Left lung (tissue), 10 donors: ENCODE measurements around the gene SETD2. TPM values are rescaled to one million over a fixed set of nuclear protein-coding genes. Genes with fewer than 3 reads are reported as not detected.

Experiments used
- ATAC-seq: fragments of 200-7000 bp; cut with Tn5 transposase; one replicate; pipeline ENCODE4 v1.9.1; 2020; ENCODE audit warnings: moderate library complexity
- DNase-seq, 4 donors: peaks; one replicate each; pipeline ENCODE4 v3.0.0-alpha.2; 2013 to 2020
- H3K27ac ChIP-seq, 2 donors: fragments of 200-600 bp; sonication (generic) in 1 of 2; one replicate each; pipeline versions ENCODE4 v1.5.0 to v1.8.0; 2020 to 2021
- H3K27me3 ChIP-seq, 2 donors: fragments of 200-600 bp; sonication (generic) in 1 of 2; one replicate each; pipeline versions ENCODE4 v1.5.0 to v1.8.0; 2020 to 2021
- H3K36me3 ChIP-seq, 2 donors: fragments of 200-600 bp; sonication (generic) in 1 of 2; one replicate each; pipeline versions ENCODE4 v1.5.0 to v1.8.0; 2020 to 2021
- H3K4me1 ChIP-seq, 2 donors: fragments of 200-600 bp; one replicate each; pipeline ENCODE4 v1.8.0; 2021
- H3K4me3 ChIP-seq, 2 donors: fragments of 200-600 bp; sonication (generic) in 1 of 2; one replicate each; pipeline versions ENCODE4 v1.5.0 to v1.8.0; 2020 to 2021; ENCODE audit warnings: mild to moderate bottlenecking in 1 of 2
- H3K9me3 ChIP-seq, 2 donors: fragments of 200-600 bp; sonication (generic) in 1 of 2; one replicate each; pipeline versions ENCODE4 v1.5.0 to v1.8.0; 2020 to 2021
- intact Hi-C, 2 donors: fragments of 100-400 bp; cut with DNase I; formaldehyde crosslinking; loops; one replicate each; pipeline versions ENCODE4 v1.11.2 to v1.14.2; 2022
- polyA plus RNA-seq, 6 donors: library from polyadenylated mRNA; unstranded; fragments of 120-200 nt; gene quantifications; one replicate each; pipeline ENCODE4 v1.2.1, GENCODE V29; 2013; ENCODE audit not compliant: insufficient read length in 6 of 6
- total RNA-seq, 2 donors: library from RNA; stranded (reverse); fragmentation: NEBNext Ultra II Directional; extraction: Animal tissue kit (Norgen Biotek cat#: 25700); gene quantifications; one replicate each; pipeline ENCODE4 v1.2.1, GENCODE V29; 2021
- TF ChIP-seq, protein P1 (sequence below), 2 donors: fragments of 200-600 bp; sonication (generic) in 1 of 2; IDR thresholded peaks; one replicate each; pipeline versions ENCODE4 v1.5.0 to v1.8.0; 2021; ENCODE audit warnings: antibody characterized with exemption in 2 of 2
- donor health status: DM: no; HTN: yes; CAD: no.
- donor health status: DM: no; HTN: no; CAD: no.

The SETD2 gene
- total and polyA plus RNA-seq, 8 donors = 40.1 to 68.9 (median 60.0) TPM

DNA sequence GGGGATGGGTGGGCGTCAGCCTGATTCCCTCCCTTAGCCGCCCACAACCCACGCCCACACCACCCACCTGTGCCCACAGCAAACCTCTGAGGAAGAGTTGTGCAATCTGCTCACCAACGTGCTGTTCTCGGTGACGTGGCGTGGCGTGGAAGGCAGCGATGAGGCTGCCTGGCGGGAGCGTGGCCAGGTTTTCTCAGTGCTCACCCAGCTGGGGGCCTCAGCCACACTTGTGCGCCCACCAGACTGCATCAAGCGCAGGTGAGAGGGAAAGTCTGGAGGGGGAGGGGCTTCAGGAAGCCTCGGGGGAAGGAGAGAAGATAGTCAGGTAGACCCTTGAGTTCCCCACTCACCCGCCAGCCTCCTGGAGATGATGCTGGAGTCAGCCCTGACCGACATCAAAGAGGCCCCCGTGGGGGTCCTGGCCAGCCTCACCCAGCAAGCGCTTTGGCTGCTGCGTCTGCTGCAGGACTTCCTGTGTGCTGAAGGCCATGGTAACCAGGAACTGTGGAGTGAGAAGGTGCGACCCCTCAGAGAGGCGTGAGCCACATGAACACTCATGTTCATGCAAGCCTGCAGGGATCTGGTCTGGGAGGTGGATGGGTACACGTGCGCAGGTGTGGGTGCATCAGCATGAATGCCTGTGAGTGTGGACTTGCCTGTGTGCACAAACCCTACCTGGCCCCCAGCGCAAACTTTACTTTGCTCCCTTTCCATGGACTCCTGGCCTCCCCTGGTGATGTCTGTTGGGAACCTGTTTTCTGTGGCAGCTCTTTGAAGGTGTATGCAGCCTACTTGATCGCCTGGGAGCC, 162.8 kb downstream of the SETD2 start:
- H3K4me1 ChIP-seq = peaks cover 0 to 22% of the 10 kb centered on the region in 2 donors
- H3K4me3 ChIP-seq = no peak overlapping the region
- DNase-seq = peak in 1 of 4 donors; percentile 61
- intact Hi-C loops = no loop called here
- no peaks in the 10 kb centered on the region for H3K9me3 ChIP-seq
- no peaks in the 10 kb centered on the region for H3K27me3 ChIP-seq
- H3K36me3 ChIP-seq = peaks cover 0 to 100% of the 10 kb centered on the region in 2 donors
- TF ChIP-seq, protein P1, sequence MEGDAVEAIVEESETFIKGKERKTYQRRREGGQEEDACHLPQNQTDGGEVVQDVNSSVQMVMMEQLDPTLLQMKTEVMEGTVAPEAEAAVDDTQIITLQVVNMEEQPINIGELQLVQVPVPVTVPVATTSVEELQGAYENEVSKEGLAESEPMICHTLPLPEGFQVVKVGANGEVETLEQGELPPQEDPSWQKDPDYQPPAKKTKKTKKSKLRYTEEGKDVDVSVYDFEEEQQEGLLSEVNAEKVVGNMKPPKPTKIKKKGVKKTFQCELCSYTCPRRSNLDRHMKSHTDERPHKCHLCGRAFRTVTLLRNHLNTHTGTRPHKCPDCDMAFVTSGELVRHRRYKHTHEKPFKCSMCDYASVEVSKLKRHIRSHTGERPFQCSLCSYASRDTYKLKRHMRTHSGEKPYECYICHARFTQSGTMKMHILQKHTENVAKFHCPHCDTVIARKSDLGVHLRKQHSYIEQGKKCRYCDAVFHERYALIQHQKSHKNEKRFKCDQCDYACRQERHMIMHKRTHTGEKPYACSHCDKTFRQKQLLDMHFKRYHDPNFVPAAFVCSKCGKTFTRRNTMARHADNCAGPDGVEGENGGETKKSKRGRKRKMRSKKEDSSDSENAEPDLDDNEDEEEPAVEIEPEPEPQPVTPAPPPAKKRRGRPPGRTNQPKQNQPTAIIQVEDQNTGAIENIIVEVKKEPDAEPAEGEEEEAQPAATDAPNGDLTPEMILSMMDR (IDR thresholded peaks at IDR 0.05) = no peak
- ATAC-seq = no peak
- no peak overlapping the region for H3K27ac ChIP-seq

GRCh38 chr3:47000198-47000815, 163.6 kb downstream of the SETD2 start:
- no peak for ATAC-seq
- intact Hi-C loops = no loop called here

GRCh38 chr3:46999516-47000197, 164.3 kb downstream of the SETD2 start:
- H3K9me3 ChIP-seq = no peaks in the 10 kb centered on the region
- DNase-seq = peak in 1 of 4 donors; percentile 17
- peaks cover 0 to 22% of the 10 kb centered on the region in 2 donors for H3K4me1 ChIP-seq
- intact Hi-C loops = loop anchor here in 1 of 2 donors (5.0 kb wide), 1 partner anchor 72 kb away; no protein-coding TSS in a partner anchor
- TF ChIP-seq, protein P1 (IDR thresholded peaks at IDR 0.05) = no peak
- no peak overlapping the region for H3K4me3 ChIP-seq
- no peaks in the 10 kb centered on the region for H3K27me3 ChIP-seq
- H3K36me3 ChIP-seq = peaks cover 0 to 100% of the 10 kb centered on the region in 2 donors
- no peak for ATAC-seq
- no peak overlapping the region for H3K27ac ChIP-seq

More at GRCh38 chr3:47000198-47000815, 163.6 kb downstream of the SETD2 start:
- peaks cover 0 to 22% of the 10 kb centered on the region in 2 donors for H3K4me1 ChIP-seq
- no peaks in the 10 kb centered on the region for H3K9me3 ChIP-seq
- no peak overlapping the region for H3K4me3 ChIP-seq
- H3K27ac ChIP-seq = no peak overlapping the region
- peaks cover 0 to 100% of the 10 kb centered on the region in 2 donors for H3K36me3 ChIP-seq
- H3K27me3 ChIP-seq = no peaks in the 10 kb centered on the region
- peak in 1 of 4 donors; percentile 75 for DNase-seq
- TF ChIP-seq, protein P1 (IDR thresholded peaks at IDR 0.05) = no peak

DNA sequence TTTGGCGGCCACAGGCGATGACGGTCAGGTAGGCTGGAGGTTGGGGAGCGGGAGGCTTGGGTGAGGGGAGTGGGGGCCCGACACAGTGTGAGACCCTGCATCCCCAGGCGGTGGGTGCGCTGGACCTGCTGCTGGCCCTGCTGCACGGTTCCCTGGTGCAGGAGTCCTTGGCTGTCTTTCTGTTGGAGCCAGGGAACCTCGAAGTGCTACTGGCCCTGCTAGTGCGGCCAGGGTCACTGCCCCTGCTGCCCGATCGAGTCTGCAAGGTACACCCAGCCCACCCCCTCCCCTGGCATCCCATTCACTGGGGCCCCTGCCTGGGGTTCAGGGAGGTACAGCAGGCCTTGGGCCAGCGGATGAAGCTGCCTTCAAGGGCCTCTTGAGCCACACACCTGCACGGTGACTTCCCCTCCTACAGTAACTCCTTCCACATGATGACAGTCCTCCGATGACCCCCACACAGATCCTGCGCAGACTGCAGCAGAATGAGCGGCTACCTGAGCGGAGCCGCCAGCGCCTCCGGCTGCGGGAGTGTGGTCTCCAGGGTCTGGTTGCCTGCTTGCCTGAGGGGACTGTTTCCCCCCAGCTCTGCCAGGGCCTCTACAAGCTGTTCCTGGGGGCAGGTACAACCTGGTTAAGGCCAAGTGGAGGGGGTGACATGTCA, 164.9 kb downstream of the SETD2 start:
- peaks cover 0 to 22% of the 10 kb centered on the region in 2 donors for H3K4me1 ChIP-seq
- H3K27ac ChIP-seq = no peak overlapping the region
- peaks cover 0 to 100% of the 10 kb centered on the region in 2 donors for H3K36me3 ChIP-seq
- no peak overlapping the region for H3K4me3 ChIP-seq
- intact Hi-C loops = loop anchor here in 1 of 2 donors (5.0 kb wide), 1 partner anchor 72 kb away; no protein-coding TSS in a partner anchor
- DNase-seq = no peak
- no peak for ATAC-seq
- no peaks in the 10 kb centered on the region for H3K27me3 ChIP-seq
- no peaks in the 10 kb centered on the region for H3K9me3 ChIP-seq
- TF ChIP-seq, protein P1 (IDR thresholded peaks at IDR 0.05) = no peak
